Measurements from ENCODE around the gene CCDC149.

- TF ChIP-seq CTCF (IDR thresholded peaks at IDR 0.05; ENCODE audit: insufficient read depth, low read depth, low read length) (no peak), EZH2 (IDR thresholded peaks at IDR 0.05; ENCODE audit: insufficient read depth, low read length) (no peak)
Observed at GRCh38 chr4:24808261-24808660, 104.6 kb downstream of the CCDC149 start.

Measured in astrocyte (in vitro differentiated cells and primary cell).